ENCODE results near the gene LRP1B. TPM values are rescaled to one million over a fixed set of nuclear protein-coding genes. Genes with fewer than 3 reads are reported as not detected.

LRP1B gene
- total and polyA plus RNA-seq, 2 of the 8 experiments (the other 6 are each of a cell fraction or from before 2014, with no cell fraction given): 0.03 TPM; not detected in 1

- Histone ChIP-seq H2BK20ac (ENCODE audit: low read length) (no peak overlapping the region), H3K14ac (ENCODE audit: insufficient read length) (no peak overlapping the region), H3K79me2 (ENCODE audit: control insufficient read depth in 1 of 2, insufficient read depth in 2 of 2, low read length in 2 of 2) (no peaks in the 10 kb centered on the region), H4K5ac (ENCODE audit: insufficient read length, low read depth, low read length) (no peak overlapping the region), H3K36me3 (ENCODE audit: control insufficient read depth in 2 of 4, insufficient read depth in 4 of 4, low read length in 3 of 4) (no peaks in the 10 kb centered on the region), H3K79me1 (ENCODE audit: low read depth, low read length) (no peaks in the 10 kb centered on the region), H4K91ac (replicated peaks; ENCODE audit: insufficient read length, low read length) (no peak overlapping the region), H4K20me1 (replicated peaks in 1 of 2; ENCODE audit: control insufficient read depth in 1 of 2, insufficient read depth in 2 of 2, low read length in 2 of 2) (no peaks in the 10 kb centered on the region), H3K23me2 (ENCODE audit: low read depth, low read length) (no peaks in the 10 kb centered on the region), H2BK5ac (ENCODE audit: low read depth, low read length) (no peak overlapping the region), H2BK12ac (ENCODE audit: low read depth, low read length) (no peak overlapping the region), H3K9me3 (ENCODE audit: insufficient read depth in 2 of 2, low read depth in 1 of 2, low read length in 1 of 2) (no peaks in the 10 kb centered on the region), H2BK15ac (ENCODE audit: low read length) (no peak overlapping the region), H2BK120ac (replicated peaks; ENCODE audit: low read depth, low read length) (no peak overlapping the region), H3K18ac (ENCODE audit: extremely low read depth, low read length) (no peak overlapping the region), H3K4ac (replicated peaks; ENCODE audit: insufficient read length, low read depth, low read length) (no peak overlapping the region), H3K4me1 (replicated peaks in 1 of 4; ENCODE audit: control insufficient read depth in 3 of 4, insufficient read depth in 4 of 4, low read length in 3 of 4) (no peaks in the 10 kb centered on the region), H3K9ac (replicated peaks in 1 of 4; ENCODE audit: extremely low read depth in 1 of 4, low read depth in 3 of 4, low read length in 3 of 4) (no peak overlapping the region), H2AFZ (ENCODE audit: low read length) (no peak overlapping the region), H4K8ac (ENCODE audit: extremely low read depth, insufficient read depth, low read length) (no peak overlapping the region), H3K56ac (replicated peaks; ENCODE audit: insufficient read length, low read depth, low read length) (no peak overlapping the region), H3K4me2 (ENCODE audit: insufficient read depth in 1 of 2, low read depth in 2 of 2, low read length in 2 of 2) (no peak overlapping the region), H3K27me3 (replicated peaks in 1 of 4; ENCODE audit: control insufficient read depth in 3 of 4, extremely low read depth in 1 of 4, insufficient read depth in 3 of 4, low read length in 3 of 4) (no peaks in the 10 kb centered on the region), H3K27ac (ENCODE audit: low read depth, low read length) (no peak overlapping the region), H2AK5ac (ENCODE audit: low read depth, low read length) (no peak overlapping the region), H3K23ac (ENCODE audit: insufficient read length) (no peak overlapping the region), H3K4me3 (ENCODE audit: extremely low read depth in 1 of 4, insufficient read depth in 2 of 4, low read depth in 3 of 4, low read length in 4 of 4) (no peak overlapping the region)
- CTCF ChIA-PET (ENCODE audit: partially characterized antibody): no interaction called here
- 93% methylated on average over 6 of the region's 6 CpGs; no CpG with 5 or more reads in 1 of the 2 experiments for WGBS, 2 experiments (ENCODE audit: extremely low coverage in 1 of 2, insufficient coverage in 1 of 2, insufficient read length in 1 of 2, insufficient replicate concordance in 2 of 2, low coverage in 1 of 2, low lambda C conversion rate in 2 of 2, missing lambda C conversion rate in 1 of 2)
- TF ChIP-seq ASH2L (IDR thresholded peaks at IDR 0.05; ENCODE audit: low read length) (no peak), CTBP2 (IDR thresholded peaks at IDR 0.05; ENCODE audit: borderline replicate concordance, insufficient read depth, insufficient read length, low read length) (no peak), SIRT6 (IDR thresholded peaks at IDR 0.05; ENCODE audit: low read length) (no peak)
- POLR2A ChIA-PET (ENCODE audit: partially characterized antibody): no interaction called here
- DNase-seq (ENCODE audit: low read depth in 1 of 2, low spot score in 2 of 2) (no peak), FAIRE-seq (no peak)
Measured at GRCh38 chr2:141947396-141948114, 183.3 kb downstream of the LRP1B start.

All from H1 (cell line).